ENCODE results near the gene PADI1.

PADI1 gene

DNA sequence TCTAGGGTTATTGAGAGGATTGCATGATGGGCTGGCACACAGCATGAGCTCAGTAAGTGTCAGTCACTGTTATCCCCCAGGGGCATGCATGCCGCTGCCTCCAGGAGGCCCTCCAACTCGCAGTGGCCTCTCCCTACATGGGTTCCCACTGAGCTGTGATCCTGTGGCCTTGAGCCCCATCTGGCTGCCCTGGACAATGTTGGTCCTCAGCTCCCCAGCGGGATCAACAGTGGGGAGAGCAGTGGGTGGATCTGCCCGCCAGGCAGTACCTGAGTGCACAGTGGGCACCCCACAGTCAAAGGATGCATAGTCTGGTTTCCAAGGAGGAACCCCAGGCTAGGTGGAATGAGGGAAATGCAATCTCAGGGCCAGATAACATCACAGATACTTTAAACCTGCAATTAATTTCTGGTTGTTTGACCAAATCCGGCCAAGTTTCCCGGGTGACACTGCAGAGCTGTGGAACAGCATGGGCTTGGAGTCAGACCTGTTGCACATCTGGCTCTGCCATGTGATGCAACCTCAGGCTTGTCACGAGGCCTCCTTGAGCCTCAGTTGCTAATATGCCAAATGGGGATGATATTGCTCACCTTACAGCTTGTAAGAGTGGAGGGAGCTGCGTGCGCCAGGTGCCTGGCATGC, 53.3 kb downstream of the PADI1 start:
- H3K27me3 ChIP-seq (ENCODE audit: insufficient read depth, low read depth, severe bottlenecking), result no peaks in the 10 kb centered on the region
- H3K9me3 ChIP-seq (ENCODE audit: severe bottlenecking), result no peaks in the 10 kb centered on the region
- no peak for DNase-seq
- H3K4me3 ChIP-seq (ENCODE audit: low read depth, low read length), result no peak overlapping the region
- no peak overlapping the region; the same call in 1 of the 2 replicates for H3K27ac ChIP-seq
- no peaks in the 10 kb centered on the region for H3K36me3 ChIP-seq
- TF ChIP-seq, protein P1, sequence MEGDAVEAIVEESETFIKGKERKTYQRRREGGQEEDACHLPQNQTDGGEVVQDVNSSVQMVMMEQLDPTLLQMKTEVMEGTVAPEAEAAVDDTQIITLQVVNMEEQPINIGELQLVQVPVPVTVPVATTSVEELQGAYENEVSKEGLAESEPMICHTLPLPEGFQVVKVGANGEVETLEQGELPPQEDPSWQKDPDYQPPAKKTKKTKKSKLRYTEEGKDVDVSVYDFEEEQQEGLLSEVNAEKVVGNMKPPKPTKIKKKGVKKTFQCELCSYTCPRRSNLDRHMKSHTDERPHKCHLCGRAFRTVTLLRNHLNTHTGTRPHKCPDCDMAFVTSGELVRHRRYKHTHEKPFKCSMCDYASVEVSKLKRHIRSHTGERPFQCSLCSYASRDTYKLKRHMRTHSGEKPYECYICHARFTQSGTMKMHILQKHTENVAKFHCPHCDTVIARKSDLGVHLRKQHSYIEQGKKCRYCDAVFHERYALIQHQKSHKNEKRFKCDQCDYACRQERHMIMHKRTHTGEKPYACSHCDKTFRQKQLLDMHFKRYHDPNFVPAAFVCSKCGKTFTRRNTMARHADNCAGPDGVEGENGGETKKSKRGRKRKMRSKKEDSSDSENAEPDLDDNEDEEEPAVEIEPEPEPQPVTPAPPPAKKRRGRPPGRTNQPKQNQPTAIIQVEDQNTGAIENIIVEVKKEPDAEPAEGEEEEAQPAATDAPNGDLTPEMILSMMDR (IDR thresholded peaks at IDR 0.05; ENCODE audit: low read depth, low read length), result no peak

DNA sequence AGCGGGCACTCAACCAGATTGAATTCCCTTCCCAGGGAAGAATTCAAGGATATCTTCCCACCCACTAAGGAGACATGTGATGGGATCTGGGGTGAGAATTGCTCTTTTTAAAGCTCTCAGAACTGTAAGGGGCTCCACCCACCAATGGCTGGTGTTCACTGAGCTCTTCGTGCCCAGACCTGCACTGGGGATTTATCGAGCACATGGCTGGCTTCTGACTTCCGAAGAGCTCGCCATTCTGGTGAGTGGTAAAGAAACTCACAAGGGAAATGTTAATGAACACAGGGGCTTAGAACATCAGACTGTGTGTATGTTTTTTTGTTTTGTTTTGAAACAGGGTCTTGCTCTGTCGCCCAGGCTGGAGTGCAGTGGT, 53.8 kb downstream of the PADI1 start:
- no peak overlapping the region for H3K4me3 ChIP-seq (ENCODE audit: low read depth, low read length)
- TF ChIP-seq, protein P1 (IDR thresholded peaks at IDR 0.05; ENCODE audit: low read depth, low read length), result no peak
- no peaks in the 10 kb centered on the region for H3K9me3 ChIP-seq (ENCODE audit: severe bottlenecking)
- peak; percentile 37 for DNase-seq
- no peaks in the 10 kb centered on the region for H3K27me3 ChIP-seq (ENCODE audit: insufficient read depth, low read depth, severe bottlenecking)
- H3K27ac ChIP-seq, result peak overlapping the region; percentile 21
- no peaks in the 10 kb centered on the region for H3K36me3 ChIP-seq

DNA sequence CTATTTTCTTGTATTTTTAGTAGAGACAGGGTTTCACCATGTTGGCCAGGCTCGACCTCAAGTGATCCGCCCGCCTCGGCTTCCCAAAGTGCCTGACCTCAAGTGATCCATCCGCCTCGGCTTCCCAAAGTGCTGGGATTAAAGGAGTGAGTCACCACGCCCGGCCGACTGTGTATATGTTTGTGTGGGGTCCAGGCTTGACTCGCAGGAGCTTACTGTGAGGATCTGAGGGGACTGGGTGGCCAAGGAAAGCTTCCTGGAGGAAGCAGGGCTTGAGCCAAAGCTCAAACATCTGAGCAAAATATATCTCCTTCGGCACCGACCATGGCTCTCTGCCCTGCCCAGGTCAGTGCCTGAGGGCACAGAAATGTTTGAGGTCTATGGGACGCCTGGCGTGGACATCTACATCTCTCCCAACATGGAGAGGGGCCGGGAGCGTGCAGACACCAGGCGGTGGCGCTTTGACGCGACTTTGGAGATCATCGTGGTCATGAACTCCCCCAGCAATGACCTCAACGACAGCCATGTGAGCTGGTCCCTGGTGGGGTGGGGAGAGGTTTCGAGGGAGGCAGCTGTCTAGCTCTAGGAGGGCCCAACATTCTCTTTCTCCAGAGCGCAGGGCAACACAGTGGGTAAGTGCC, 54.4 kb downstream of the PADI1 start:
- no peak overlapping the region for H3K4me3 ChIP-seq (ENCODE audit: low read depth, low read length)
- TF ChIP-seq, protein P1 (IDR thresholded peaks at IDR 0.05; ENCODE audit: low read depth, low read length), result no peak
- H3K27me3 ChIP-seq (ENCODE audit: insufficient read depth, low read depth, severe bottlenecking), result no peaks in the 10 kb centered on the region
- peak; percentile 81 for DNase-seq
- H3K27ac ChIP-seq, result peak overlapping the region; percentile 21
- no peaks in the 10 kb centered on the region for H3K9me3 ChIP-seq (ENCODE audit: severe bottlenecking)
- H3K36me3 ChIP-seq, result no peaks in the 10 kb centered on the region

DNA sequence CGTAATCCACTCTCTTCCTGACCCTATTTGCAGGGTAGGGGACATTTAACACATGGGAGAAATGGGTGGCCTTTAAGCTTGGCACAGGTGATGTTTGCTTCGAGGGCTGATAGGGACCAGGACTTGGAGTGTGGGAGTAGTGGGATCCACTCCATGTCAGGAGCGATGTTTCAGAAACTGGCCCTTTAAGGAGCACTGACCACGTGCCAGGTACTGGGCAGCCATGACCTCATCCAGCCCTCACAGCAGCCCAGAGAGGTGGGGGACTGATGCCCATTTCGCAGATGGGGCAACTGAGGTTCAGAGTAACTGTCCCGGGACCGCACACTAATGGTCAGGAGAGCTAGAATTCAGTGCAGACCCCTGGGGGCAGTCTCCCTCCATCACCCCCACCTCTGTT, 55.3 kb downstream of the PADI1 start:
- no peak overlapping the region for H3K27ac ChIP-seq
- H3K9me3 ChIP-seq (ENCODE audit: severe bottlenecking), result no peaks in the 10 kb centered on the region
- TF ChIP-seq, protein P1 (IDR thresholded peaks at IDR 0.05; ENCODE audit: low read depth, low read length), result no peak
- no peaks in the 10 kb centered on the region for H3K27me3 ChIP-seq (ENCODE audit: insufficient read depth, low read depth, severe bottlenecking)
- no peak for DNase-seq
- no peak overlapping the region for H3K4me3 ChIP-seq (ENCODE audit: low read depth, low read length)
- no peaks in the 10 kb centered on the region for H3K36me3 ChIP-seq

DNA sequence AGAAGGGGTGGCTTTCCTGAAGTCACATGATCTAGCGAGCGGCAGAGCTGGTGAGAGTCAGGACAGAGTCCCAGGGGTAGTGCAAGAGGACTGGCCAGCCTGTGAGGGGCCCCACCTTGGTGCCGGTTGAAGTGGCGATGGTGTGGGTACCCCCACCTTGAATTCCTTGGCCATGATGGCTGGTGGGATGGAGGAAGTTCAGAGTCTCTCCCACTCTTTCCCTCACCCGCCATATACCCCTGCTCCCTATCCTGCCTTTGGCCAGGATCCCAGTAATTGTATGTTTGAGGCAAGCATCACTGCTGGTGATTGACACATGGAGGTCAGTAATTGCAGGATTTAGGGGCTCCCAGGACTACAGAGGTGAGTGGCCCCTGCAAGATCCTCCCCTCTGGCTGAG, 55.8 kb downstream of the PADI1 start:
- TF ChIP-seq, protein P1 (IDR thresholded peaks at IDR 0.05; ENCODE audit: low read depth, low read length), result no peak
- H3K27me3 ChIP-seq (ENCODE audit: insufficient read depth, low read depth, severe bottlenecking), result no peaks in the 10 kb centered on the region
- H3K36me3 ChIP-seq, result no peaks in the 10 kb centered on the region
- no peak overlapping the region for H3K27ac ChIP-seq
- no peaks in the 10 kb centered on the region for H3K9me3 ChIP-seq (ENCODE audit: severe bottlenecking)
- DNase-seq, result no peak
- no peak overlapping the region for H3K4me3 ChIP-seq (ENCODE audit: low read depth, low read length)

Measured in WERI-Rb-1 (cell line).